Naive thymus-derived CD4-positive, alpha-beta T cell (primary cell): ENCODE results near the gene CLN3. TPM values are rescaled to one million over a fixed set of nuclear protein-coding genes. Genes with fewer than 3 reads are reported as not detected.
A peak's percentile ranks its signal among the peaks of the same experiment; 100 is the strongest.
"Not testable (repeated sequence)": the region's sequence is repeated elsewhere in the genome, so short reads cannot be mapped to it uniquely, and the experiment has no call there.

Experiments used
- ATAC-seq: fragments of 150-1000 bp; cut with Tn5 transposase; 2 replicates; pipeline ENCODE4 v1.10.0; 2021; ENCODE audit warnings: mild to moderate bottlenecking, moderate library complexity
- CTCF ChIA-PET: fragments of 350-600 bp; sonication (Branson Sonifier 250); formaldehyde crosslinking; loops from one replicate; lab custom pipeline; 2021; ENCODE audit warnings: antibody characterized with exemption; lab: Charles Lee
- POLR2A ChIA-PET: fragments of 350-600 bp; sonication (Branson Sonifier 250); formaldehyde crosslinking; loops from one replicate; lab custom pipeline; 2021; ENCODE audit warnings: antibody characterized with exemption, inconsistent platforms; lab: Charles Lee
- DNase-seq, 9 donors: peaks; one replicate each; pipeline versions ENCODE4 v3.0.0 to v3.0.0-alpha.2; 2020 to 2022; ENCODE audit warnings: mixed read lengths in 1 of 9
- H3K27ac ChIP-seq: one replicate; pipeline ENCODE4 v1.7.0; 2013; ENCODE audit warnings: mild to moderate bottlenecking, low read depth, low read length, moderate library complexity
- H3K27me3 ChIP-seq, 2 donors: one replicate each; pipeline ENCODE4 v1.7.0; 2013; ENCODE audit warnings: low read length in 2 of 2, mild to moderate bottlenecking in 2 of 2, moderate library complexity in 2 of 2; ENCODE audit not compliant: control insufficient read depth in 2 of 2, insufficient read depth in 2 of 2
- H3K36me3 ChIP-seq, 3 experiments: 1 replicate in 2 of 3; 2 replicates in 1 of 3; pipeline ENCODE4 v1.7.0; 2013; ENCODE audit warnings: low read length in 3 of 3, mild to moderate bottlenecking in 3 of 3, moderate library complexity in 1 of 3; ENCODE audit not compliant: insufficient read depth in 3 of 3, control insufficient read depth in 2 of 3
- H3K4me1 ChIP-seq, 2 donors: one replicate each; pipeline ENCODE4 v1.7.0; 2013; ENCODE audit warnings: low read length in 2 of 2, mild to moderate bottlenecking in 2 of 2, moderate library complexity in 1 of 2; ENCODE audit not compliant: control insufficient read depth in 2 of 2, insufficient read depth in 2 of 2
- H3K4me3 ChIP-seq: 2 replicates; pipeline ENCODE4 v1.7.0; 2013; ENCODE audit warnings: mild to moderate bottlenecking, low read length
- H3K9me3 ChIP-seq, 3 experiments: 1 replicate in 2 of 3; 2 replicates in 1 of 3; pipeline ENCODE4 v1.7.0; 2013; ENCODE audit warnings: low read length in 3 of 3; ENCODE audit not compliant: control insufficient read depth in 2 of 3
- H3K27ac Mint-ChIP-seq, 9 donors: one replicate each; pipeline ENCODE4 v1.8.0; 2020 to 2022; ENCODE audit warnings: mixed read lengths in 9 of 9, mild to moderate bottlenecking in 8 of 9, moderate library complexity in 5 of 9, inconsistent platforms in 2 of 9
- H3K27me3 Mint-ChIP-seq, 5 donors: one replicate each; pipeline ENCODE4 v1.8.0; 2021 to 2022; ENCODE audit warnings: mixed read lengths in 5 of 5, mild to moderate bottlenecking in 1 of 5
- H3K36me3 Mint-ChIP-seq, 5 donors: one replicate each; pipeline ENCODE4 v1.8.0; 2020 to 2022; ENCODE audit warnings: mixed read lengths in 5 of 5, mild to moderate bottlenecking in 3 of 5, inconsistent platforms in 1 of 5
- H3K4me1 Mint-ChIP-seq, 7 donors: one replicate each; pipeline ENCODE4 v1.8.0; 2020 to 2022; ENCODE audit warnings: mixed read lengths in 7 of 7, mild to moderate bottlenecking in 3 of 7, inconsistent platforms in 1 of 7
- H3K4me3 Mint-ChIP-seq, 10 donors: one replicate each; pipeline ENCODE4 v1.8.0; 2020 to 2022; ENCODE audit warnings: mild to moderate bottlenecking in 10 of 10, mixed read lengths in 10 of 10, moderate library complexity in 6 of 10, inconsistent platforms in 2 of 10
- H3K9me3 Mint-ChIP-seq, 11 donors: one replicate each; pipeline ENCODE4 v1.8.0; 2020 to 2022; ENCODE audit warnings: mixed read lengths in 11 of 11, mild to moderate bottlenecking in 4 of 11, inconsistent platforms in 1 of 11, moderate library complexity in 1 of 11
- intact Hi-C, 2 donors: fragments of 100-400 bp; cut with micrococcal nuclease; formaldehyde crosslinking; loops; one replicate each; pipeline ENCODE4 v1.15.1; 2023
- polyA plus RNA-seq, 2 donors: library from polyadenylated mRNA; unstranded; fragments of 300-500 nt; fragmentation: Illumina TruSeq; gene quantifications; one replicate each; pipeline ENCODE4 v1.2.3, GENCODE V29; 2021
- total RNA-seq, 6 experiments: library from RNA in 5 of 6; stranded (reverse) in 5 of 6; gene quantifications; 1 replicate in 5 of 6; 2 replicates in 1 of 6; pipeline ENCODE4 v1.2.3 and lab custom pipeline; 2021 to 2026

Gene CLN3
- total and polyA plus RNA-seq, 7 experiments from 2014 or later, result 16.0 to 76.3 (median 59.9) TPM

DNA sequence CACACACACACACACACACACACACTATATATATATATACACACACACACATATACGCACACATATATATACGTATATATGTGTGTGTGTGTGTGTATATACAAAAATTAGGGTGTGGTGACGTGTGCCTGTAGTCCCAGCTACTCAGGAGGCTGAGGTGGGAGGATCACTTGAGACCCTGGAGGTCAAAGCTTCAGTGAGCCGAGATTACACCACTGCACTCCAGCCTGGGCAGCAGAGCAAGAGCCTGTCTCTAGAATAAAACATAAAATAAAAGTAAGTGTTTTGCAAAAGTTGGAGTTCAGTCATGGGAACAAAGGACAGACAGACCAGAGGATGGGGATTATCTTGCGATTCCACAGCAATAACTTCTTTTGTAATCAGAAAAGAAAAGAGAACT is 36.1 kb upstream of the CLN3 start:
- Mint-ChIP-seq H3K4me3 (no peak overlapping the region), H3K9me3 (no peaks in the 10 kb centered on the region), H3K4me1 (peaks cover 0 to 22% (median 14%) of the 10 kb centered on the region in 7 donors), H3K36me3 (no peaks in the 10 kb centered on the region), H3K27ac (no peak overlapping the region), H3K27me3 (no peaks in the 10 kb centered on the region)
- H3K4me1 ChIP-seq, result peaks cover 0 to 6% of the 10 kb centered on the region in 2 donors
- H3K27ac ChIP-seq, result no peak overlapping the region
- no peak for DNase-seq
- ChIA-PET POLR2A (no interaction called here), CTCF (interaction anchor here (0.9 kb wide), 1 partner anchor 26 kb away, joined by 3 read pairs; the partner anchor contains the start of gene SGF29)
- intact Hi-C loops, result no loop called here
- no peaks in the 10 kb centered on the region for H3K27me3 ChIP-seq
- H3K9me3 ChIP-seq, result no peaks in the 10 kb centered on the region
- no peak overlapping the region for H3K4me3 ChIP-seq
- H3K36me3 ChIP-seq, result no peaks in the 10 kb centered on the region
- no peak for ATAC-seq

DNA sequence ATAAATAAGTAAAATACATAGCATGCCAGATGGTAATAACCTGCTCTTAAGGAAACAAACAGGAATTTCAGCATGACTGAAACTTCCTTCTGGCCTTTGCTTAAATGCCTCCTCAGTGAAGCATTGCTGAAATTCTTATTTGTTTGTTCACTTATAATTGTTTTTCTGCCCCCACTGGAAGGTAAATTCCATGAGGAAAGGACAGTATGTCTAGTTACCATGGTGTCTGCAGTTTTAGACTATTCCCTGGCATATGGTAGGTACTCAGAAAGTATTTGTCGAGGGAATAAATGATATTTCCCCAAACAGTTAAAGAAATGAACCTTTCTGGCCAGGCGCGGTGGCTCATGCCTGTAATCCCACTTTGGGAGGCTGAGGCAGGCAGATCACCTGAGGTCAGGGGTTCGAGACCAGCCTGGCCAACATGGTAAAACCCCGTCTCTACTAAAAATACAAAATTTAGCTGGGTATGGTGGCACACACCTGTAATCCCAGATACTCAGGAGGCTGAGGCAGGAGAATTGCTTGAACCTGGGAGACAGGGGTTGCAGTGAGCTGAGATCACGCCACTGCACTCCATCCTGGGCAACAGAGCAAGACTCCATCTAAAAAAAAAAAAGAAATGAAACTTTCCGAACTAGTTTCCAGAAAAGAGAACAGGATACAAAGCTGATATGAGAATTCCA is 35.4 kb upstream of the CLN3 start:
- not testable (repeated sequence) for H3K36me3 ChIP-seq, H3K36me3 Mint-ChIP-seq

GRCh38 chr16:28526201-28527099 is 34.6 kb upstream of the CLN3 start:
- no peak for DNase-seq
- H3K36me3 Mint-ChIP-seq, result no peaks in the 10 kb centered on the region
- POLR2A ChIA-PET, result interaction anchor here (0.7 to 2.7 kb wide), 3 partner anchors 8 to 32 kb away, joined by 4 to 11 read pairs (median 7); partner anchors contain the start of gene APOBR
- H3K27me3 Mint-ChIP-seq, result no peaks in the 10 kb centered on the region
- intact Hi-C loops, result no loop called here
- CTCF ChIA-PET, result interaction anchor here (0.7 kb wide), 1 partner anchor 244 kb away, joined by 4 read pairs; no protein-coding TSS in a partner anchor
- Histone ChIP-seq H3K27me3 (no peaks in the 10 kb centered on the region), H3K4me1 (peaks cover 0 to 6% of the 10 kb centered on the region in 2 donors), H3K36me3 (no peaks in the 10 kb centered on the region), H3K9me3 (no peaks in the 10 kb centered on the region), H3K4me3 (no peak overlapping the region), H3K27ac (no peak overlapping the region)
- peak overlapping the region in 5 of 9 donors; percentile 9 to 91 (median 34) for H3K27ac Mint-ChIP-seq
- ATAC-seq, result no peak
- H3K9me3 Mint-ChIP-seq, result no peaks in the 10 kb centered on the region
- H3K4me1 Mint-ChIP-seq, result peaks cover 0 to 11% (median 6%) of the 10 kb centered on the region in 7 donors
- H3K4me3 Mint-ChIP-seq, result no peak overlapping the region

More for the DNA sequence above, 35.4 kb upstream of the CLN3 start:
- ATAC-seq, H3K27ac ChIP-seq, intact Hi-C loops, H3K9me3 Mint-ChIP-seq, H3K4me1 ChIP-seq, DNase-seq, H3K4me3 ChIP-seq, H3K27ac Mint-ChIP-seq, H3K4me3 Mint-ChIP-seq, H3K9me3 ChIP-seq, H3K27me3 Mint-ChIP-seq, H3K27me3 ChIP-seq, POLR2A ChIA-PET: not testable (repeated sequence)
- peaks cover 0 to 15% (median 11%) of the 10 kb centered on the region in 7 donors for H3K4me1 Mint-ChIP-seq
- CTCF ChIA-PET, result interaction anchor here (0.9 kb wide), 1 partner anchor 27 kb away, joined by 3 read pairs; the partner anchor contains the start of gene SGF29

DNA sequence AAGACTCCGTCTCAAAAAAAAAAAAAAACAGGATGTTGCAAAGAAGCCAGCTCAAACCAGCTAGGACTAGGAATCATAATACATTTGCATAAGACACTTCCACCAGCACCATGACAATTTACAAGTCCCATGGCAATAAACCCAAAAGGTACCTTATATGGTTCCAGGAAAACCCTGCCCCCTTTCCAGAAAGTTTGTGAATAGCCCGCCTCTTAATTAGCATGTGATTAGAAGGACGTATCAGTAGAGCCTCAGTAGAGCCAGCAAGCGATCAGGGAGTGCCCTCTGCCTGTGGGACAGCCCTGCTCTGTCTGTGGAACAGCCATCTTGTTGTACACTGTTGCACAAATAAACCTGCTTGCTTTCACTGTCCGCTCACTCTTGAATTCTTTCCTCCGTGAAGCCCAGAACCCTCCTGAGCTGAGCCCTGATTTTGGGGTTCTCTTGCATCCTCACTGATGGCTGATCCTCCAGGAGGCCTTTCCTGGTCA is 32.9 kb upstream of the CLN3 start:
- H3K9me3 ChIP-seq, result no peaks in the 10 kb centered on the region
- peaks cover 0 to 22% (median 6%) of the 10 kb centered on the region in 7 donors for H3K4me1 Mint-ChIP-seq
- no peaks in the 10 kb centered on the region for H3K36me3 Mint-ChIP-seq
- ATAC-seq (peak; percentile 75), DNase-seq (peak in 3 of 9 donors; percentile 6 to 28 (median 21))
- H3K9me3 Mint-ChIP-seq, result no peaks in the 10 kb centered on the region
- H3K27ac ChIP-seq, result no peak overlapping the region
- H3K4me1 ChIP-seq, result peaks cover 0 to 6% of the 10 kb centered on the region in 2 donors
- no peaks in the 10 kb centered on the region for H3K27me3 Mint-ChIP-seq
- no peak overlapping the region for H3K4me3 ChIP-seq
- peak overlapping the region in 5 of 9 donors; percentile 7 to 79 (median 41) for H3K27ac Mint-ChIP-seq
- no peaks in the 10 kb centered on the region for H3K27me3 ChIP-seq
- intact Hi-C loops, result loop anchor here in 1 of 2 donors (1.0 kb wide), 1 partner anchor 10 kb away; no protein-coding TSS in a partner anchor
- ChIA-PET POLR2A (interaction anchor here (0.6 to 2.7 kb wide), 7 partner anchors 10 to 326 kb away, joined by 3 to 11 read pairs (median 4); partner anchors contain the start of genes APOBR and CLN3), CTCF (no interaction called here)
- H3K36me3 ChIP-seq, result no peaks in the 10 kb centered on the region
- H3K4me3 Mint-ChIP-seq, result no peak overlapping the region

DNA sequence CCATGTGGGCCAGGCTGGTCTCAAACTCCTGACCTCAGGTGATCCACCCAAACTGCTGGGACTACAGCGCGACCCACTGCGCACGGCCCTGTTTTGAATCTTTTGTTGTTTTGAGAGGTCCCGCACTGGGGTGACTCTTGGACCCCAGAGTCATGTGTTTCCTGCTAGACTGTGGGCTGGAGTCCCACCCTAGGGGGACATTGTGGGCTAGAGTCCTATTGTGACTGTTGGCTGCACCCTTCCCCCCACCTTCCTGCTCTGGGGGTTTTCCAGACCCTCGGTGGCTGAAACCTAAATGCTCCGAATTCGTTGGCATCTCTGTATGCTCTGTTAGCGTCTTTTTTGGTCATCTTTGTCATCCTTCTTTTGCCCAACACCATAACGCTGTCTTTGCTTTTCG is 30.9 kb upstream of the CLN3 start:
- Mint-ChIP-seq H3K4me3 (no peak overlapping the region), H3K36me3 (no peaks in the 10 kb centered on the region), H3K4me1 (peaks cover 0 to 22% (median 6%) of the 10 kb centered on the region in 7 donors), H3K27ac (peak overlapping the region in 3 of 9 donors; percentile 2 to 3 (median 2)), H3K9me3 (no peaks in the 10 kb centered on the region), H3K27me3 (no peaks in the 10 kb centered on the region)
- ATAC-seq (no peak), DNase-seq (no peak)
- peaks cover 0 to 6% of the 10 kb centered on the region in 2 donors for H3K4me1 ChIP-seq
- no peak overlapping the region for H3K4me3 ChIP-seq
- no peaks in the 10 kb centered on the region for H3K36me3 ChIP-seq
- no peak overlapping the region for H3K27ac ChIP-seq
- CTCF ChIA-PET, result interaction anchor here (0.6 kb wide), 1 partner anchor 28 kb away, joined by 4 read pairs; no protein-coding TSS in a partner anchor
- H3K27me3 ChIP-seq, result no peaks in the 10 kb centered on the region
- intact Hi-C loops, result no loop called here
- POLR2A ChIA-PET, result no interaction called here
- no peaks in the 10 kb centered on the region for H3K9me3 ChIP-seq

DNA sequence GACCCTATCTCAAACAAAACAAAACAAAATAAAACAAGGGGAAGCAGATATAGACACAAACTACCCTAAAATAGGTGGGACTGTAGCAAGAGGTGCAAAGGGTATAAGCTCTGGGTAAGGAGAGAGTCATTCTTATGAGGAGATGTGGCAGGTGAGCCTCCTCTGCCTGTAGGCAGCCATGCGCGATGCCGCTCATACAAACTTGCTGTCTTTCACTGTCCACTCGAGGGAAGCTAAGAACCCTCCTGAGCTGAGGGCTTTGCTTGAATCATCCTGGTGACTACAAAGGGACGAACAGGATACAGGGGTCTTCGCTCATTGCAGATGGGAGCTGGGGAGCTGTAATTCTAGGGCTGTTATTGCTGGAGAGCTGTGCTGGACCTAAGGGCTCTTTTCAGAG is 29.6 kb upstream of the CLN3 start:
- no peak overlapping the region for H3K4me3 Mint-ChIP-seq
- H3K27ac Mint-ChIP-seq, result peak overlapping the region in 1 of 9 donors; percentile 1
- no peaks in the 10 kb centered on the region for H3K36me3 Mint-ChIP-seq
- H3K27ac ChIP-seq, result no peak overlapping the region
- H3K27me3 Mint-ChIP-seq, result no peaks in the 10 kb centered on the region
- H3K4me1 Mint-ChIP-seq, result peaks cover 0 to 22% (median 6%) of the 10 kb centered on the region in 7 donors
- H3K9me3 Mint-ChIP-seq, result no peaks in the 10 kb centered on the region
- no peaks in the 10 kb centered on the region for H3K9me3 ChIP-seq
- H3K4me1 ChIP-seq, result peaks cover 0 to 6% of the 10 kb centered on the region in 2 donors
- ATAC-seq, result no peak
- H3K27me3 ChIP-seq, result no peaks in the 10 kb centered on the region
- ChIA-PET POLR2A (interaction anchor here (0.6 to 1.4 kb wide), 2 partner anchors 9 to 12 kb away, joined by 3 to 4 read pairs; no protein-coding TSS in a partner anchor), CTCF (no interaction called here)
- intact Hi-C loops, result no loop called here
- H3K36me3 ChIP-seq, result no peaks in the 10 kb centered on the region
- H3K4me3 ChIP-seq, result no peak overlapping the region
- no peak for DNase-seq
